ENCODE results near the gene SCARB1.

DNA sequence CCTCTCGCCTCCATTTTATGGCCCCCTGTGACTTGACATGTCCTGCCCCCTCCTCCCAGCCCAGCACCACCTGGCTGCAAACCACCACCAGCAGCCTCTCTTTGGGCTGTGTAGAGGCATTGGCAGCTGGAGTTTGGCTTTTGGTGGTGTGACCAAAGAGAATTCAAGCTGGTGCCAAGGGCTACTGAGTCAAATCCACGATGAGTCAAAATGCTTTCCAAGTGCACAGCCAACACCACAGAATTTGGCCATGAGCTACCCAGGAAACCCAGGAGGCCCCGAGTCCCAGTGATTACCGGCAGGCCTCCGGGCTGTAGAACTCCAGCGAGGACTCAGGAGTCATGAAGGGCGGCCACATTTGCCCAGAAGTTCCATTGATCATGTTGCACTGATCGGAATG, 53.8 kb downstream of the SCARB1 start:
- no peak for TF ChIP-seq POLR2A (IDR thresholded peaks at IDR 0.05)
- TF ChIP-seq, protein P1, sequence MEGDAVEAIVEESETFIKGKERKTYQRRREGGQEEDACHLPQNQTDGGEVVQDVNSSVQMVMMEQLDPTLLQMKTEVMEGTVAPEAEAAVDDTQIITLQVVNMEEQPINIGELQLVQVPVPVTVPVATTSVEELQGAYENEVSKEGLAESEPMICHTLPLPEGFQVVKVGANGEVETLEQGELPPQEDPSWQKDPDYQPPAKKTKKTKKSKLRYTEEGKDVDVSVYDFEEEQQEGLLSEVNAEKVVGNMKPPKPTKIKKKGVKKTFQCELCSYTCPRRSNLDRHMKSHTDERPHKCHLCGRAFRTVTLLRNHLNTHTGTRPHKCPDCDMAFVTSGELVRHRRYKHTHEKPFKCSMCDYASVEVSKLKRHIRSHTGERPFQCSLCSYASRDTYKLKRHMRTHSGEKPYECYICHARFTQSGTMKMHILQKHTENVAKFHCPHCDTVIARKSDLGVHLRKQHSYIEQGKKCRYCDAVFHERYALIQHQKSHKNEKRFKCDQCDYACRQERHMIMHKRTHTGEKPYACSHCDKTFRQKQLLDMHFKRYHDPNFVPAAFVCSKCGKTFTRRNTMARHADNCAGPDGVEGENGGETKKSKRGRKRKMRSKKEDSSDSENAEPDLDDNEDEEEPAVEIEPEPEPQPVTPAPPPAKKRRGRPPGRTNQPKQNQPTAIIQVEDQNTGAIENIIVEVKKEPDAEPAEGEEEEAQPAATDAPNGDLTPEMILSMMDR (IDR thresholded peaks at IDR 0.05) = no peak

All from lower leg skin (tissue), 3 donors.